Adrenal gland (tissue), 12 donors: ENCODE data around the gene KCNH5. TPM values are rescaled to one million over a fixed set of nuclear protein-coding genes. Genes with fewer than 3 reads are reported as not detected.

Experiments
- DNase-seq, 7 donors: peaks; one replicate each; pipeline ENCODE4 v3.0.0-alpha.2; 2019 to 2020
- H3K27ac ChIP-seq, 5 donors: fragments of 200-600 bp; sonication (generic) in 4 of 5; 1 replicate in 3 of 5; 2 replicates in 2 of 5; pipeline versions ENCODE4 v1.5.1 to v1.8.0; 2016 to 2020; ENCODE audit warnings: mild to moderate bottlenecking in 1 of 5
- H3K27me3 ChIP-seq: fragments of 200-600 bp; 2 replicates; pipeline ENCODE4 v1.8.0; 2021
- H3K36me3 ChIP-seq, 2 donors: fragments of 200-600 bp; replicated peaks in 1 of 2; 1 replicate in 1 of 2; 2 replicates in 1 of 2; pipeline versions ENCODE4 v1.5.1 to v1.8.0; 2018 to 2022
- H3K4me1 ChIP-seq, 2 donors: fragments of 200-600 bp; replicated peaks in 1 of 2; 1 replicate in 1 of 2; 2 replicates in 1 of 2; pipeline versions ENCODE4 v1.5.1 to v1.8.0; 2018 to 2021
- H3K4me3 ChIP-seq, 4 donors: fragments of 200-600 bp; sonication (generic) in 3 of 4; one replicate each; pipeline ENCODE4 v1.5.1; 2016 to 2018
- H3K9me3 ChIP-seq, 3 donors: fragments of 200-600 bp; sonication (generic) in 1 of 3; replicated peaks in 1 of 3; 1 replicate in 2 of 3; 2 replicates in 1 of 3; pipeline versions ENCODE4 v1.5.1 to v1.8.0; 2016 to 2021
- CTCF ChIP-seq, 6 experiments: fragments of 450-650 bp in 4 of 6; fragments of 200-600 bp in 2 of 6; sonication (generic) in 1 of 6; IDR thresholded peaks; 1 replicate in 5 of 6; 2 replicates in 1 of 6; pipeline versions ENCODE4 v1.5.1 to v1.8.0; 2016 to 2021; ENCODE audit warnings: antibody characterized with exemption in 6 of 6, mild to moderate bottlenecking in 2 of 6, moderate library complexity in 1 of 6
- POLR2A ChIP-seq, 2 donors: fragments of 450-650 bp; IDR thresholded peaks; one replicate each; pipeline ENCODE4 v1.6.1; 2017; ENCODE audit warnings: antibody characterized with exemption in 2 of 2, mild to moderate bottlenecking in 2 of 2, moderate library complexity in 1 of 2
- WGBS, 4 donors: extraction: QIAGEN DNeasy Blood & Tissue Kit in 2 of 4; methylation state at CpG; one replicate each; pipeline versions ENCODE4 v1.1.5 to v1.1.7; 2013 to 2017; 5-methylcytosine and 5-hydroxymethylcytosine counted together
- intact Hi-C, 2 donors: fragments of 100-400 bp; cut with DNase I; formaldehyde crosslinking; loops; one replicate each; pipeline versions ENCODE4 v1.14.1 to v1.15.0; 2022 to 2023
- polyA plus RNA-seq, 3 donors: library from polyadenylated mRNA; stranded (reverse); fragments of 200-250 nt in 2 of 3; fragments of 350-450 nt in 1 of 3; fragmentation: Illumina TruSeq in 1 of 3; extraction: RNeasy Lipid Tissue Mini Kit (QIAGEN cat#74804) in 1 of 3; gene quantifications; one replicate each; pipeline ENCODE4 v1.2.3, GENCODE V29; 2013 to 2014
- total RNA-seq, 9 donors: library from RNA; depleted of rRNA in 4 of 9; stranded (reverse); fragments of >200 nt in 4 of 9; fragments of 120-200 nt in 1 of 9; fragmentation: NEBNext Ultra II Directional in 1 of 9; extraction: Animal tissue kit (Norgen Biotek cat#: 25700) in 1 of 9; gene quantifications; one replicate each; pipeline versions ENCODE4 v1.1.0 to v1.2.4, GENCODE V29; 2013 to 2023
- donor health status: healthy with polysubstance abuse.
- donor health status: Bipolar disorder and iron deficiency.
- donor health status: DM: yes; HTN: yes; CAD: no.
- donor health status: DM: no; HTN: no; CAD: no.
- donor health status: DM: no; HTN: no; CAD: no.
- donor health status: DM: yes; HTN: yes; CAD: no.

KCNH5 gene
- total and polyA plus RNA-seq, 12 donors = 0.10 to 3.2 (median 0.84) TPM; not detected in 4

- Histone ChIP-seq H3K27ac (no peak overlapping the region), H3K36me3 (no peaks in the 10 kb centered on the region), H3K4me3 (no peak overlapping the region), H3K27me3 (no peaks in the 10 kb centered on the region), H3K9me3 (no peaks in the 10 kb centered on the region), H3K4me1 (no peaks in the 10 kb centered on the region)
- intact Hi-C loops = no loop called here
- TF ChIP-seq POLR2A (IDR thresholded peaks at IDR 0.05) = no peak
- no peak for TF ChIP-seq CTCF (IDR thresholded peaks at IDR 0.05)
- no peak for DNase-seq
Measured at GRCh38 chr14:63076488-63076887, 31.2 kb upstream of the KCNH5 start.

DNA sequence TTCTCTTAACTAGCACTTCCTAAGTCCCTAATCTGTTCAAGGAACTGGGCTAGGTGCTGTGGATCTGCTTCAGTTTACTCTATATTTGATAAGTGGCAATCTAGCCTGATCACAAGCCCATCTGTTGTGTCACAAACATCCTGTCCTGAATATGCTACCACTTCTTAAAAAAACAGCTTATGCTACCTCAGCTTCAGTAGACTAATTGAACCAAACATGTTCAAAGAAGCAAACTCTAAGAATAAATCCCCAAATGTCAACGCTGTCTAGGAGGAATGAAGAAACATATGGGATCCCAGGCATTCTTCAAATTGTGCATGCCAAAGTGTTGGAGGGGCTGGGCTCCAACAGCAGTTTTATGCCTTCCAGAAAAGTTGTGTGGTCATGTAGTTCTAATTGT, 10.4 kb upstream of the KCNH5 start:
- Histone ChIP-seq H3K27me3 (no peaks in the 10 kb centered on the region), H3K4me1 (no peaks in the 10 kb centered on the region), H3K36me3 (no peaks in the 10 kb centered on the region), H3K27ac (no peak overlapping the region), H3K9me3 (no peaks in the 10 kb centered on the region), H3K4me3 (no peak overlapping the region)
- intact Hi-C loops = no loop called here
- TF ChIP-seq CTCF (IDR thresholded peaks at IDR 0.05) (no peak), POLR2A (IDR thresholded peaks at IDR 0.05) (no peak)
- WGBS, 4 donors = 62 to 80% (median 74%) methylated on average over 1 of the region's 1 CpG
- DNase-seq = no peak

DNA sequence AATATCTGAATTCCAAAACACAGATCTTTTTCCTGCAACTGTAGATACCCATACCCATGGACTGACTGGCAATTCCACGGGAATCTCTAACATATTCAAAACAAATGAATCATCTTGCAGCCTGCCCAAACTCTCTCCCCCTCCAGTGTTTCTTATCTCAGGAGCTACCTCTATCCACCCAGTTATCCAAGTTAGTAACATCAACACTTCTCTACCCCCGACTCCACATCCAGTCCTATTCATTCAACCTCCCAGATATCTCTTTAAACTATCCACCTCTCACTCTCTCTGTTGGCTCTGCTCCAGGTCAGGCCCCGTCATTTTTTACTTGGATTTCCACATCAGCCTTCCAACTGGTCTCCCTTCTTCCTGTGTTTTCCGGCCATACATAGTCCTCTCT, 6.7 kb upstream of the KCNH5 start:
- Histone ChIP-seq H3K9me3 (no peaks in the 10 kb centered on the region), H3K36me3 (no peaks in the 10 kb centered on the region), H3K4me1 (no peaks in the 10 kb centered on the region), H3K27me3 (no peaks in the 10 kb centered on the region), H3K27ac (no peak overlapping the region), H3K4me3 (no peak overlapping the region)
- TF ChIP-seq CTCF (IDR thresholded peaks at IDR 0.05) (no peak), POLR2A (IDR thresholded peaks at IDR 0.05) (no peak)
- WGBS, 4 donors = 38 to 49% (median 47%) methylated on average over 4 of the region's 4 CpGs
- intact Hi-C loops = no loop called here
- DNase-seq = no peak

DNA sequence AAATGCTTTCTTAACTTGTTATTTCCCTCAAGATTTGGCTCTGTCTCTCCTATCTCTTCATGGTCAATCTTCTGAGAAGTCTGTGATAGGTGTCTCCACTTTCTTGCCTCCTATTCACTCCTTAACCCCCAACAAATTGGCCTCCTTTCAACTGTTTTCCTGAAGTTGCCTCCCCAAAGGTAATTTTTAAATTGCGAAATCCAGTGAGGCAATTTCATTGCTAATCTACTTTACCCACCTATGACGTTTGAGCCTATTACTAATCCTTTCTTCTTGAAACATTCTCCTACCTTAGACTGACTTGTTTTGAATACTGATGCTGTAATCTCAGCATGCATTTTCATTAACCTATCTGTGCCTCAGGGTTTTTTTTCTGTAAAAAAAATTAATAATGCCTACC, 6.0 kb upstream of the KCNH5 start:
- DNase-seq = no peak
- WGBS, 4 donors = 68 to 81% (median 72%) methylated on average over 2 of the region's 2 CpGs
- TF ChIP-seq POLR2A (IDR thresholded peaks at IDR 0.05) (no peak), CTCF (IDR thresholded peaks at IDR 0.05) (no peak)
- no peaks in the 10 kb centered on the region for H3K27me3 ChIP-seq
- no peak overlapping the region for H3K4me3 ChIP-seq
- H3K36me3 ChIP-seq = no peaks in the 10 kb centered on the region
- H3K4me1 ChIP-seq = no peaks in the 10 kb centered on the region
- intact Hi-C loops = no loop called here
- no peak overlapping the region for H3K27ac ChIP-seq
- no peaks in the 10 kb centered on the region for H3K9me3 ChIP-seq
